Parathyroid adenoma (tissue), 2 donors: ENCODE results near the gene CADM1.

Experiments
- H2AFZ ChIP-seq: fragments of 300-600 bp; sonication (generic); one replicate; pipeline ENCODE4 v1.7.0; 2017; ENCODE audit warnings: antibody characterized with exemption, mild to moderate bottlenecking
- H3K27ac ChIP-seq: fragments of 300-600 bp; sonication (generic); one replicate; pipeline ENCODE4 v1.7.0; 2017
- H3K27me3 ChIP-seq: fragments of 300-600 bp; sonication (generic); one replicate; pipeline ENCODE4 v1.7.0; 2017; ENCODE audit warnings: low read length; ENCODE audit not compliant: control insufficient read depth, insufficient read depth
- H3K36me3 ChIP-seq: fragments of 300-600 bp; sonication (generic); one replicate; pipeline ENCODE4 v1.7.0; 2017; ENCODE audit warnings: low read length; ENCODE audit not compliant: control insufficient read depth, insufficient read depth
- H3K4me1 ChIP-seq: fragments of 300-600 bp; sonication (generic); one replicate; pipeline ENCODE4 v1.7.0; 2017; ENCODE audit warnings: control low read depth
- H3K4me2 ChIP-seq: fragments of 300-600 bp; sonication (generic); one replicate; pipeline ENCODE4 v1.7.0; 2017; ENCODE audit warnings: low read length
- H3K4me3 ChIP-seq: fragments of 300-600 bp; sonication (generic); one replicate; pipeline ENCODE4 v1.7.0; 2017; ENCODE audit warnings: low read depth, low read length
- H3K79me2 ChIP-seq: fragments of 300-600 bp; sonication (generic); one replicate; pipeline ENCODE4 v1.7.0; 2017; ENCODE audit warnings: control low read depth
- H3K9ac ChIP-seq: fragments of 300-600 bp; sonication (generic); one replicate; pipeline ENCODE4 v1.7.0; 2017; ENCODE audit warnings: mild to moderate bottlenecking
- H3K9me3 ChIP-seq: fragments of 300-600 bp; sonication (generic); one replicate; pipeline ENCODE4 v1.7.0; 2017; ENCODE audit warnings: low read length; ENCODE audit not compliant: control insufficient read depth
- TF ChIP-seq, protein P1 (sequence below): fragments of 300-600 bp; sonication (generic); IDR thresholded peaks from one replicate; pipeline ENCODE4 v1.7.0; 2017; ENCODE audit warnings: antibody characterized with exemption, mild to moderate bottlenecking
- donor health status: primary hyperparathyroidism.

Gene CADM1

DNA sequence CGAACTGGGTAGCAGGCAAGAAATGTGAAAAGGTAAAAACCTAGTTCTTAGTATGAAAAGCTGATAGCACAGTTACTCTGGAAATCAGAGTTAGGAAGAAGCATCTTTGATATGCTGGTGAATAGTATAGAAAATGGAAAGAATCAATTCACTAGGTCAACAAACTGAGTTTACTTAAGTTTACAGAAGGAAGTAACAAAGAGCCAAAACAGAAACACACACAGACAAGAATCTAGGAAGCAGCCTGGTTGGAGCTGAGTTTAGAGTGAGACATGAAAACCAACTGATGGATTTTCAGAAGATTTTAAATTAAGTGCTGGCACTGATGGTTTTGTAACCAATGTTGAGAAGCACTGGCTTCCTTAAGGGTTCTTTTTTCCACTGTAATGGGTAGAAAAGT, 296.3 kb downstream of the CADM1 start:
- Histone ChIP-seq H3K36me3 (no peaks in the 10 kb centered on the region), H3K9ac (no peak overlapping the region), H3K27ac (no peak overlapping the region), H3K9me3 (no peaks in the 10 kb centered on the region), H3K4me1 (no peaks in the 10 kb centered on the region), H3K4me2 (no peak overlapping the region), H3K4me3 (no peak overlapping the region), H3K27me3 (no peaks in the 10 kb centered on the region), H3K79me2 (no peaks in the 10 kb centered on the region), H2AFZ (no peak overlapping the region)
- TF ChIP-seq, protein P1, sequence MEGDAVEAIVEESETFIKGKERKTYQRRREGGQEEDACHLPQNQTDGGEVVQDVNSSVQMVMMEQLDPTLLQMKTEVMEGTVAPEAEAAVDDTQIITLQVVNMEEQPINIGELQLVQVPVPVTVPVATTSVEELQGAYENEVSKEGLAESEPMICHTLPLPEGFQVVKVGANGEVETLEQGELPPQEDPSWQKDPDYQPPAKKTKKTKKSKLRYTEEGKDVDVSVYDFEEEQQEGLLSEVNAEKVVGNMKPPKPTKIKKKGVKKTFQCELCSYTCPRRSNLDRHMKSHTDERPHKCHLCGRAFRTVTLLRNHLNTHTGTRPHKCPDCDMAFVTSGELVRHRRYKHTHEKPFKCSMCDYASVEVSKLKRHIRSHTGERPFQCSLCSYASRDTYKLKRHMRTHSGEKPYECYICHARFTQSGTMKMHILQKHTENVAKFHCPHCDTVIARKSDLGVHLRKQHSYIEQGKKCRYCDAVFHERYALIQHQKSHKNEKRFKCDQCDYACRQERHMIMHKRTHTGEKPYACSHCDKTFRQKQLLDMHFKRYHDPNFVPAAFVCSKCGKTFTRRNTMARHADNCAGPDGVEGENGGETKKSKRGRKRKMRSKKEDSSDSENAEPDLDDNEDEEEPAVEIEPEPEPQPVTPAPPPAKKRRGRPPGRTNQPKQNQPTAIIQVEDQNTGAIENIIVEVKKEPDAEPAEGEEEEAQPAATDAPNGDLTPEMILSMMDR, result no peak

DNA sequence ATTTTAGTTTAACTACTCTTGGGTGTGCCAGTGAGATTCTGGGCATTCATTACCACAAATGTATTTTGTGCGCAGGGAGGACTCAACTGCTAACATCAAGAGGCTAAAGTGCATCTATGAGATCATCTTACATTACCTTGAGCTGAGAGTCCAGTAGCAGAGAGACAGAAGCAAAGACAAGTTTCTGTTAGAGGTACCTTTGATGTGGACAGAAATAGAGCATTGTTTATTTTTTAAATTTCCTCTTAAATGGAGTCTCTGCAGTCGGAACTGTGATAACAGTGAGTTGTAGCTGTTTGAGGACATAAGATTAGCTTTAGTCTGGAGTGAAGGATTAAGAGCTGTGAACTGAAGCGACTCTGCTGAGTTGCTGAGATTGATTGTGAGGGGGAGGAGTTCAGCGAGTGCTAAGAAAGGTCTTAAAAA, 297.0 kb downstream of the CADM1 start:
- Histone ChIP-seq H3K4me3 (no peak overlapping the region), H3K4me2 (no peak overlapping the region), H3K27me3 (no peaks in the 10 kb centered on the region), H3K36me3 (no peaks in the 10 kb centered on the region), H2AFZ (no peak overlapping the region), H3K79me2 (no peaks in the 10 kb centered on the region), H3K4me1 (no peaks in the 10 kb centered on the region), H3K27ac (no peak overlapping the region), H3K9me3 (no peaks in the 10 kb centered on the region), H3K9ac (no peak overlapping the region)
- TF ChIP-seq, protein P1, result no peak

DNA sequence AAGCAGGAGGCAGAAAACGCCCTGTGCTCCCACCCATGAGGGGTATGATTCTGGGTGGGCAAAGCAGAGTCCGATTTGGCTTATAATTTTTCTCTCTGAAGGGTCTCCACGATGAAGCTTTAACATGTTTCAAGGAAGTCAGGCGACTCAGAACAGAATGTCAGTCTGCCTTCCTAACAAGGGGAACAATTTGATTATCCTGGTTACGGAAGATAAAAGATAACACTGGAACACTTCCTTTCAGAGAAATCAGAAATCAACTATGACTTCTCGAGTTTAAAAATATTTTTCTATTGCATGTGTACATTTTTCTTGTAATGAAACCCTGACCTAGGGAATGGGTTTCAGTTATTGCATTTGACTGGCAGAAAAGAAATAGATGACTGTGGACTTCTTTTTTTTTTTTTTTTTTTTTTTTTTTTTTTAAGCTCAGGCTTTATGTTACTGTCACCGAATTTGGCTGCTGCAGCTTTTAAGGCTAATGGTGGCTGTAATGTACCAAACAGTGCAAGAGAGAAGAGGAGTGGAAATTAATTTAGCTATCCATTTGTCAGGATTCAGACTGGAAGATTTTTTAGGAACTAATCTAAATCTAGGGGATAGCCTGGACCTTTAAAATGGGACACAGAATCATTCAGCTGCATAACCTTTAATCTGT, 297.7 kb downstream of the CADM1 start:
- Histone ChIP-seq H3K4me3 (no peak overlapping the region), H3K9ac (no peak overlapping the region), H3K79me2 (no peaks in the 10 kb centered on the region), H3K4me1 (no peaks in the 10 kb centered on the region), H2AFZ (no peak overlapping the region), H3K27ac (no peak overlapping the region), H3K36me3 (no peaks in the 10 kb centered on the region), H3K27me3 (no peaks in the 10 kb centered on the region), H3K4me2 (no peak overlapping the region), H3K9me3 (no peaks in the 10 kb centered on the region)
- TF ChIP-seq, protein P1, result no peak

DNA sequence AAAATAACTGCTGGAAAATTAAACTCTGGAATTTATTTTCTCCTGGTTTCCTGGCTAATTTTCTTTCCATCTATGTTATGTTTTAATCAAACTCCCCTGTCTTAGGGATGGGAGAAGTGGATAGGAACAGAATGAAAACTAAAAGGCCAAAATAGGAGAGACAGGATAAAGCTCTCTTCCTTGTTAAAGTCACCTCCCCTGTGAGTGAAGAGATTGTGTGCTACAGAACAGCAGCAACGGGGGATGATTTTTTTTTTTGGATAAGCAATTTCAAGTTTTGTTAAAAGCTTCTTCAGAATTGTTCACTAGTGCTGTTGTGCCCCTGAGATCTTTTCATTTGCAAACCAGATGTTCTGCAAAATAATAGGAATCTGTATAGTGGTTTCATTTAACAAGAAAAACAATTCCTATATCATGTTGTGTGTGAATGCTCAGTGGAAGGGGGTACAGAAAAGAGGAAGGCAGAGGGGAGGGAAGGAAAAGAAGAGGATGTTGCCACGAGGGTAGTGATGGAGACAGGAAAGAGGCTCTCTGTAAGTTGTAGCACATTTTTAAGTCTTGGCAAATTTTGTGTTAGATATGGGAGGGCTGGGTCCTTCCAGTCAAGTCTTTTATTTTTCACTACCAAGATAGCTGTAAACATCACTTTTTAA, 301.2 kb downstream of the CADM1 start:
- Histone ChIP-seq H3K4me1 (no peaks in the 10 kb centered on the region), H3K4me2 (no peak overlapping the region), H3K27me3 (no peaks in the 10 kb centered on the region), H3K27ac (no peak overlapping the region), H3K36me3 (no peaks in the 10 kb centered on the region), H3K4me3 (no peak overlapping the region), H3K9ac (no peak overlapping the region), H3K79me2 (no peaks in the 10 kb centered on the region), H2AFZ (no peak overlapping the region), H3K9me3 (no peaks in the 10 kb centered on the region)
- TF ChIP-seq, protein P1, result no peak

DNA sequence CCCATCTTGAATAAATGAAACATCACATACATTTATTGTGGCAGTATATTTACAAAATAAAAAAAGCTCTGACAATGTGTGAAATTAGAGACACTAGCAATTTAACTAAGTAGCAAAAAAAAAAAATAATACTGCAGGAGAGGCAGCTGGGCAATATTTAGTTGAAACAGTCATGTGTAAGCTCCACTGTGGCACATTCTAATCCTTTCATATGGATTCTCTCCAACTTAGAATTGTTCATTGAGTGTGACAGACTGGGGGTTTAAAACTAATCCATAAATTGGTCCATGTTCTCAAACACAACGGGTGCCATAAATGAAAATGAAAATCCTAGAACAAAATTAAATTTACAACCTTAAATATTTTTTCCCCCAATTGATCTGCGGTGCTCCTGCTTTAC, 302.1 kb downstream of the CADM1 start:
- Histone ChIP-seq H3K36me3 (no peaks in the 10 kb centered on the region), H3K27ac (no peak overlapping the region), H3K4me3 (no peak overlapping the region), H3K9ac (no peak overlapping the region), H3K27me3 (no peaks in the 10 kb centered on the region), H3K9me3 (no peaks in the 10 kb centered on the region), H3K4me2 (no peak overlapping the region), H2AFZ (no peak overlapping the region), H3K4me1 (no peaks in the 10 kb centered on the region), H3K79me2 (no peaks in the 10 kb centered on the region)
- TF ChIP-seq, protein P1, result no peak
